Activated CD8-positive, alpha-beta memory T cell treated with anti-CD3 and anti-CD28 coated beads for 36 hours (primary cell): ENCODE data around the gene TOMM6. TPM values are rescaled to one million over a fixed set of nuclear protein-coding genes. Genes with fewer than 3 reads are reported as not detected.
"Not testable (repeated sequence)": the region's sequence is repeated elsewhere in the genome, so short reads cannot be mapped to it uniquely, and the experiment has no call there.

ENCODE experiments used
- CTCF ChIA-PET: fragments of 350-600 bp; sonication (Branson Sonifier 250); formaldehyde crosslinking; loops from one replicate; lab custom pipeline; 2021; ENCODE audit warnings: antibody characterized with exemption; lab: Charles Lee
- POLR2A ChIA-PET: fragments of 350-600 bp; sonication (Branson Sonifier 250); formaldehyde crosslinking; loops from one replicate; lab custom pipeline; 2021; ENCODE audit warnings: antibody characterized with exemption; lab: Charles Lee
- total RNA-seq, 2 experiments: library from RNA; stranded (reverse); gene quantifications; one replicate each; pipeline ENCODE4 v1.2.3, GENCODE V29; 2021

TOMM6 gene
- total RNA-seq, 2 experiments from 2014 or later: 416 to 419 TPM

- ChIA-PET POLR2A (no interaction called here), CTCF (no interaction called here)
Observed at GRCh38 chr6:41811095-41811494, 23.6 kb downstream of the TOMM6 start.

- CTCF ChIA-PET, POLR2A ChIA-PET: not testable (repeated sequence)
Observed at GRCh38 chr6:41811946-41812345, 24.5 kb downstream of the TOMM6 start.

- CTCF ChIA-PET: no interaction called here
- POLR2A ChIA-PET: no interaction called here
Observed at GRCh38 chr6:41813469-41813868, 26.0 kb downstream of the TOMM6 start.

GRCh38 chr6:41813956-41814355, 26.5 kb downstream of the TOMM6 start:
- POLR2A ChIA-PET: no interaction called here
- CTCF ChIA-PET: no interaction called here

- POLR2A ChIA-PET: no interaction called here
- CTCF ChIA-PET: interaction anchor here (0.6 kb wide), 1 partner anchor 90 kb away, joined by 4 read pairs; no protein-coding TSS in a partner anchor
Observed at GRCh38 chr6:41814629-41815028, 27.1 kb downstream of the TOMM6 start.

- CTCF ChIA-PET: no interaction called here
Observed at GRCh38 chr6:41815587-41815986, 28.1 kb downstream of the TOMM6 start.

GRCh38 chr6:41818271-41819054, 31.0 kb downstream of the TOMM6 start:
- POLR2A ChIA-PET: no interaction called here
- CTCF ChIA-PET: interaction anchor here (0.6 to 1.3 kb wide), 2 partner anchors 59 to 228 kb away, joined by 3 read pairs; no protein-coding TSS in a partner anchor

More at GRCh38 chr6:41815587-41815986, 28.1 kb downstream of the TOMM6 start:
- POLR2A ChIA-PET: no interaction called here

GRCh38 chr6:41821266-41821665, 33.8 kb downstream of the TOMM6 start:
- ChIA-PET POLR2A (no interaction called here), CTCF (no interaction called here)

- POLR2A ChIA-PET: no interaction called here
- CTCF ChIA-PET: no interaction called here
Observed at GRCh38 chr6:41822021-41822420, 34.5 kb downstream of the TOMM6 start.

GRCh38 chr6:41823178-41823577, 35.7 kb downstream of the TOMM6 start:
- ChIA-PET CTCF (no interaction called here), POLR2A (interaction anchor here (0.6 kb wide), 1 partner anchor 81 kb away, joined by 6 read pairs; no protein-coding TSS in a partner anchor)

GRCh38 chr6:41824571-41825569, 37.4 kb downstream of the TOMM6 start:
- POLR2A ChIA-PET: no interaction called here
- CTCF ChIA-PET: no interaction called here

- CTCF ChIA-PET: no interaction called here
- POLR2A ChIA-PET: no interaction called here
Observed at GRCh38 chr6:41826343-41827022, 39.0 kb downstream of the TOMM6 start.

GRCh38 chr6:41832263-41832662, 44.8 kb downstream of the TOMM6 start:
- POLR2A ChIA-PET: no interaction called here
- CTCF ChIA-PET: no interaction called here

GRCh38 chr6:41836022-41836659, 48.6 kb downstream of the TOMM6 start:
- POLR2A ChIA-PET: no interaction called here
- CTCF ChIA-PET: no interaction called here

- ChIA-PET CTCF (interaction anchor here (0.6 kb wide), 1 partner anchor 883 kb away, joined by 3 read pairs; no protein-coding TSS in a partner anchor), POLR2A (interaction anchor here (0.6 kb wide), 1 partner anchor 29 kb away, joined by 5 read pairs; no protein-coding TSS in a partner anchor)
Observed at GRCh38 chr6:41836660-41837052, 49.2 kb downstream of the TOMM6 start.
